Activated CD4-positive, alpha-beta T cell treated with anti-CD3 and anti-CD28 coated beads for 48 hours (primary cell): Measurements from ENCODE around the gene RNF20.

ENCODE experiments used
- DNase-seq: peaks from one replicate; pipeline ENCODE4 v3.0.0-alpha.2; 2020

RNF20 gene

GRCh38 chr9:101591787-101592446, 58.3 kb downstream of the RNF20 start:
- no peak for DNase-seq

GRCh38 chr9:101592788-101593187, 59.1 kb downstream of the RNF20 start:
- no peak for DNase-seq

DNA sequence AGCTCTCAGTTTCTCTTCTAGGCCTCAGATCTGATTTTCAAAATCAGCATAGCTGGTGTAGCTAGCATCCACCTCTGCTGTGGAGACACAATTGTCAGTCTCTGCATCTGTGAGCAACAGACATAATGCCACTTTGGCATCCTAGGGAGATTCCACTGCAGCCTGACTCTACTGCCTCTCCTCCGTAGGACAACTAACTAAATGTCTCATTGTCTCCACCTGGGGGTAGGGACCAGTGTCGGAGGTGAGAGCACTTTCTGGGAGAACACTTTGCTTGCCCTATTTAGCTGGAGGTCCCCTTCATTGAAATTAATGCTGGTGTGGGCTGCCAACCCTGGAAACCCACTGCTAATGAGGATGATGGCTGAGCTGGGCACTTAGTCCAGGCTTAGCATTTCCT, 59.7 kb downstream of the RNF20 start:
- no peak for DNase-seq

- DNase-seq, result no peak
Observed at GRCh38 chr9:101594796-101595195, 61.1 kb downstream of the RNF20 start, which contains the start of gene PPP3R2. TSS of gene PPP3R2 (minus strand) at chr9:101594969. CDS start at chr9:101594921, 48 bp downstream.

- DNase-seq, result no peak
Observed at GRCh38 chr9:101601904-101602765, 68.5 kb downstream of the RNF20 start.

DNA sequence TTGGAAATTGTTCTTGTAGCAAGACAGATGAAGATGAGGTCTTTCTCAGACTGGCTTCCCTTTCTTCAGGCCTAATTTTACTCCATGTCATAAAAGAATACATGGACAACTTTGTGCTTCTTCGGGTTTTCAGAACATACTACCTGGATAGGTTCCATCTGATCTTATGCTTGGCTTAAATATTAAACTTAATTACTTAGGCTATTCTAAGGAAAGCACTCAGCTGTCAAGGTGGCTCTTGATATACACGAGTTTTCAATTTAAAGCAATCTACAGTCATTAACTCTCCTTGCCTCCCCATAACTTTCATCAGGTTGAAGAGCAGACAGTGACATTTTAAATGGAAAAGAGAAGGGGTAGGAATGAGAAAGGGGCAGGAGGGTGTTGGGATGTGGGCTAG, 70.6 kb downstream of the RNF20 start:
- no peak for DNase-seq

DNA sequence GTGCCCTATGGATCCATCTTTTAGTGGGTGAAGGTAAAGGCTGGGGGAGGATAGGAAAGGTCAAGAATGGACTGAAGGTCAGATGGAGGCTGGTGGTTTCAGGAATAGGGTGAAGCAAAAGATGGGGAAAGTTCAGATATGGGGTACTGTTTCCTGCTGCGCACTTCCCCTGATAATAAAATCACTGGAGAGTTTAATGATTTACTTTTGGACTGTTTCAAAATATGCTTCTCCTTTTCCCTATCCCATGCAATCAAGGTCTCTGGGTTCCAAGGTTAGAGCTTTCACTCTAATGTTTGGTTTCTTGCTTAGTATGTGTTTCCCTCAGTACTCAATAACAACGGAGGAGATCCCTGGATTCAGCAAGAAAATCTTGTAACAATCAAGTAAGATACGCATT, 71.9 kb downstream of the RNF20 start:
- DNase-seq, result no peak
